ENCODE measurements around the gene ANK2.

ANK2 gene

GRCh38 chr4:113212613-113213012, 163.2 kb downstream of the ANK2 start:
- no peak overlapping the region for H2BK15ac ChIP-seq (replicated peaks; ENCODE audit: low read depth)
- H3K56ac ChIP-seq (ENCODE audit: low read length) = no peak overlapping the region
- no peak overlapping the region for H3K4ac ChIP-seq (ENCODE audit: low read depth, low read length)
- no peaks in the 10 kb centered on the region for H3K36me3 ChIP-seq (ENCODE audit: control insufficient read depth, insufficient read depth, low read length)
- no peak overlapping the region for H3K9ac ChIP-seq (ENCODE audit: low read length)
- H3K4me2 ChIP-seq (ENCODE audit: low read length) = no peak overlapping the region
- H2BK120ac ChIP-seq (ENCODE audit: low read depth, low read length) = no peak overlapping the region
- DNase-seq = no peak
- H3K27me3 ChIP-seq (ENCODE audit: insufficient read depth, low read length, poor library complexity) = no peaks in the 10 kb centered on the region
- no peak overlapping the region for H4K5ac ChIP-seq (ENCODE audit: low read length)
- H3K4me1 ChIP-seq (ENCODE audit: control insufficient read depth, low read depth, low read length) = no peaks in the 10 kb centered on the region
- no peak overlapping the region for H2BK5ac ChIP-seq (ENCODE audit: low read length)
- H3K18ac ChIP-seq (ENCODE audit: low read length) = no peak overlapping the region
- H3K4me3 ChIP-seq (ENCODE audit: low read length) = no peak overlapping the region
- no peaks in the 10 kb centered on the region for H3K79me1 ChIP-seq (ENCODE audit: low read length)
- H3K79me2 ChIP-seq (ENCODE audit: control insufficient read depth, insufficient read depth, low read length) = no peaks in the 10 kb centered on the region
- WGBS (ENCODE audit: extremely low coverage, insufficient coverage, low lambda C conversion rate) = no CpG with 5 or more reads among the region's 1 CpG
- no peak overlapping the region for H2AK5ac ChIP-seq (ENCODE audit: low read length)
- H3K23ac ChIP-seq (ENCODE audit: low read length) = no peak overlapping the region
- no peak overlapping the region for H3K27ac ChIP-seq (ENCODE audit: low read depth, low read length)
- no peak overlapping the region for H4K8ac ChIP-seq (ENCODE audit: low read depth, low read length)

- DNase-seq = peak; percentile 19
- H2BK15ac ChIP-seq (replicated peaks; ENCODE audit: low read depth) = no peak overlapping the region
- no peak overlapping the region for H3K18ac ChIP-seq (ENCODE audit: low read length)
- no peak overlapping the region for H3K27ac ChIP-seq (ENCODE audit: low read depth, low read length)
- no peaks in the 10 kb centered on the region for H3K79me2 ChIP-seq (ENCODE audit: control insufficient read depth, insufficient read depth, low read length)
- H2BK120ac ChIP-seq (ENCODE audit: low read depth, low read length) = no peak overlapping the region
- H3K23ac ChIP-seq (ENCODE audit: low read length) = no peak overlapping the region
- peaks cover 2% of the 10 kb centered on the region for H3K4me1 ChIP-seq (ENCODE audit: control insufficient read depth, low read depth, low read length)
- no peak overlapping the region for H3K4me2 ChIP-seq (ENCODE audit: low read length)
- no peak overlapping the region for H3K9ac ChIP-seq (ENCODE audit: low read length)
- H3K36me3 ChIP-seq (ENCODE audit: control insufficient read depth, insufficient read depth, low read length) = no peaks in the 10 kb centered on the region
- no peaks in the 10 kb centered on the region for H3K79me1 ChIP-seq (ENCODE audit: low read length)
- no CpG with 5 or more reads among the region's 2 CpGs for WGBS (ENCODE audit: extremely low coverage, insufficient coverage, low lambda C conversion rate)
- no peak overlapping the region for H4K5ac ChIP-seq (ENCODE audit: low read length)
- H3K4me3 ChIP-seq (ENCODE audit: low read length) = no peak overlapping the region
- H3K27me3 ChIP-seq (ENCODE audit: insufficient read depth, low read length, poor library complexity) = no peaks in the 10 kb centered on the region
- no peak overlapping the region for H3K56ac ChIP-seq (ENCODE audit: low read length)
- H2BK5ac ChIP-seq (ENCODE audit: low read length) = no peak overlapping the region
- H3K4ac ChIP-seq (ENCODE audit: low read depth, low read length) = no peak overlapping the region
- no peak overlapping the region for H2AK5ac ChIP-seq (ENCODE audit: low read length)
- H4K8ac ChIP-seq (ENCODE audit: low read depth, low read length) = no peak overlapping the region
These were observed 172.5 kb downstream of the ANK2 start for GRCh38 chr4:113221990-113222389.

GRCh38 chr4:113222471-113222870, 173.0 kb downstream of the ANK2 start:
- Histone ChIP-seq H3K27ac (ENCODE audit: low read depth, low read length) (no peak overlapping the region), H3K4me3 (ENCODE audit: low read length) (no peak overlapping the region)
- WGBS (ENCODE audit: extremely low coverage, insufficient coverage, low lambda C conversion rate) = no CpG with 5 or more reads among the region's 2 CpGs

GRCh38 chr4:113223001-113223400, 173.5 kb downstream of the ANK2 start:
- no peaks in the 10 kb centered on the region for H3K36me3 ChIP-seq (ENCODE audit: control insufficient read depth, insufficient read depth, low read length)
- no peaks in the 10 kb centered on the region for H3K79me1 ChIP-seq (ENCODE audit: low read length)
- peaks cover 2% of the 10 kb centered on the region for H3K4me1 ChIP-seq (ENCODE audit: control insufficient read depth, low read depth, low read length)
- no peak overlapping the region for H3K18ac ChIP-seq (ENCODE audit: low read length)
- H3K27ac ChIP-seq (ENCODE audit: low read depth, low read length) = no peak overlapping the region
- no peak overlapping the region for H3K23ac ChIP-seq (ENCODE audit: low read length)
- no peak overlapping the region for H2BK120ac ChIP-seq (ENCODE audit: low read depth, low read length)
- H2BK5ac ChIP-seq (ENCODE audit: low read length) = no peak overlapping the region
- H4K8ac ChIP-seq (ENCODE audit: low read depth, low read length) = no peak overlapping the region
- DNase-seq = no peak
- H3K56ac ChIP-seq (ENCODE audit: low read length) = no peak overlapping the region
- no peak overlapping the region for H3K4me3 ChIP-seq (ENCODE audit: low read length)
- WGBS (ENCODE audit: extremely low coverage, insufficient coverage, low lambda C conversion rate) = no CpG with 5 or more reads among the region's 2 CpGs
- no peak overlapping the region for H2BK15ac ChIP-seq (replicated peaks; ENCODE audit: low read depth)
- no peaks in the 10 kb centered on the region for H3K27me3 ChIP-seq (ENCODE audit: insufficient read depth, low read length, poor library complexity)
- no peak overlapping the region for H2AK5ac ChIP-seq (ENCODE audit: low read length)
- H3K4ac ChIP-seq (ENCODE audit: low read depth, low read length) = no peak overlapping the region
- no peaks in the 10 kb centered on the region for H3K79me2 ChIP-seq (ENCODE audit: control insufficient read depth, insufficient read depth, low read length)
- no peak overlapping the region for H3K9ac ChIP-seq (ENCODE audit: low read length)
- H3K4me2 ChIP-seq (ENCODE audit: low read length) = no peak overlapping the region
- no peak overlapping the region for H4K5ac ChIP-seq (ENCODE audit: low read length)

More at GRCh38 chr4:113222471-113222870, 173.0 kb downstream of the ANK2 start:
- H2AK5ac ChIP-seq (ENCODE audit: low read length) = no peak overlapping the region
- no peak overlapping the region for H4K8ac ChIP-seq (ENCODE audit: low read depth, low read length)
- H3K4me1 ChIP-seq (ENCODE audit: control insufficient read depth, low read depth, low read length) = peaks cover 2% of the 10 kb centered on the region
- no peak overlapping the region for H3K4ac ChIP-seq (ENCODE audit: low read depth, low read length)
- no peak overlapping the region for H3K23ac ChIP-seq (ENCODE audit: low read length)
- H2BK120ac ChIP-seq (ENCODE audit: low read depth, low read length) = no peak overlapping the region
- no peaks in the 10 kb centered on the region for H3K79me1 ChIP-seq (ENCODE audit: low read length)
- H3K9ac ChIP-seq (ENCODE audit: low read length) = no peak overlapping the region
- no peak overlapping the region for H3K4me2 ChIP-seq (ENCODE audit: low read length)
- no peak overlapping the region for H3K56ac ChIP-seq (ENCODE audit: low read length)
- no peak overlapping the region for H4K5ac ChIP-seq (ENCODE audit: low read length)
- no peak overlapping the region for H2BK5ac ChIP-seq (ENCODE audit: low read length)
- H2BK15ac ChIP-seq (replicated peaks; ENCODE audit: low read depth) = no peak overlapping the region
- H3K27me3 ChIP-seq (ENCODE audit: insufficient read depth, low read length, poor library complexity) = no peaks in the 10 kb centered on the region
- DNase-seq = no peak
- H3K18ac ChIP-seq (ENCODE audit: low read length) = no peak overlapping the region
- no peaks in the 10 kb centered on the region for H3K36me3 ChIP-seq (ENCODE audit: control insufficient read depth, insufficient read depth, low read length)
- H3K79me2 ChIP-seq (ENCODE audit: control insufficient read depth, insufficient read depth, low read length) = no peaks in the 10 kb centered on the region

- H3K79me2 ChIP-seq (ENCODE audit: control insufficient read depth, insufficient read depth, low read length) = no peaks in the 10 kb centered on the region
- no peak overlapping the region for H3K9ac ChIP-seq (ENCODE audit: low read length)
- H2BK5ac ChIP-seq (ENCODE audit: low read length) = no peak overlapping the region
- no peaks in the 10 kb centered on the region for H3K36me3 ChIP-seq (ENCODE audit: control insufficient read depth, insufficient read depth, low read length)
- no peak overlapping the region for H2BK120ac ChIP-seq (ENCODE audit: low read depth, low read length)
- H3K18ac ChIP-seq (ENCODE audit: low read length) = no peak overlapping the region
- no peak overlapping the region for H3K23ac ChIP-seq (ENCODE audit: low read length)
- no peak overlapping the region for H2BK15ac ChIP-seq (replicated peaks; ENCODE audit: low read depth)
- H3K79me1 ChIP-seq (ENCODE audit: low read length) = no peaks in the 10 kb centered on the region
- H4K5ac ChIP-seq (ENCODE audit: low read length) = no peak overlapping the region
- no peak overlapping the region for H3K56ac ChIP-seq (ENCODE audit: low read length)
- no peak overlapping the region for H3K27ac ChIP-seq (ENCODE audit: low read depth, low read length)
- H3K27me3 ChIP-seq (ENCODE audit: insufficient read depth, low read length, poor library complexity) = no peaks in the 10 kb centered on the region
- no peak overlapping the region for H2AK5ac ChIP-seq (ENCODE audit: low read length)
- DNase-seq = no peak
- no peak overlapping the region for H3K4ac ChIP-seq (ENCODE audit: low read depth, low read length)
- H4K8ac ChIP-seq (ENCODE audit: low read depth, low read length) = no peak overlapping the region
- no peaks in the 10 kb centered on the region for H3K4me1 ChIP-seq (ENCODE audit: control insufficient read depth, low read depth, low read length)
- H3K4me2 ChIP-seq (ENCODE audit: low read length) = no peak overlapping the region
- WGBS (ENCODE audit: extremely low coverage, insufficient coverage, low lambda C conversion rate) = no CpG with 5 or more reads among the region's 2 CpGs
- H3K4me3 ChIP-seq (ENCODE audit: low read length) = no peak overlapping the region
These were observed 182.7 kb downstream of the ANK2 start for GRCh38 chr4:113232194-113232593.

GRCh38 chr4:113236916-113237315, 187.5 kb downstream of the ANK2 start:
- Histone ChIP-seq H4K5ac (ENCODE audit: low read length) (no peak overlapping the region), H3K27me3 (ENCODE audit: insufficient read depth, low read length, poor library complexity) (no peaks in the 10 kb centered on the region), H3K36me3 (ENCODE audit: control insufficient read depth, insufficient read depth, low read length) (no peaks in the 10 kb centered on the region), H2AK5ac (ENCODE audit: low read length) (no peak overlapping the region), H2BK15ac (replicated peaks; ENCODE audit: low read depth) (no peak overlapping the region), H3K4me3 (ENCODE audit: low read length) (no peak overlapping the region), H3K79me2 (ENCODE audit: control insufficient read depth, insufficient read depth, low read length) (no peaks in the 10 kb centered on the region), H3K18ac (ENCODE audit: low read length) (no peak overlapping the region), H2BK120ac (ENCODE audit: low read depth, low read length) (no peak overlapping the region), H3K79me1 (ENCODE audit: low read length) (no peaks in the 10 kb centered on the region), H3K9ac (ENCODE audit: low read length) (no peak overlapping the region), H3K27ac (ENCODE audit: low read depth, low read length) (no peak overlapping the region), H3K4me2 (ENCODE audit: low read length) (no peak overlapping the region), H4K8ac (ENCODE audit: low read depth, low read length) (no peak overlapping the region), H2BK5ac (ENCODE audit: low read length) (no peak overlapping the region), H3K56ac (ENCODE audit: low read length) (no peak overlapping the region), H3K4me1 (ENCODE audit: control insufficient read depth, low read depth, low read length) (no peaks in the 10 kb centered on the region), H3K4ac (ENCODE audit: low read depth, low read length) (no peak overlapping the region), H3K23ac (ENCODE audit: low read length) (no peak overlapping the region)
- WGBS (ENCODE audit: extremely low coverage, insufficient coverage, low lambda C conversion rate) = no CpG with 5 or more reads among the region's 5 CpGs
- DNase-seq = no peak
